HPDE6-E6E7 (cell line): ENCODE results near the gene CPXCR1.
"Not testable (repeated sequence)": the region's sequence is repeated elsewhere in the genome, so short reads cannot be mapped to it uniquely, and the experiment has no call there.

Experiments
- DNase-seq: peaks from one replicate; pipeline ENCODE4 v3.0.0; 2011; ENCODE audit warnings: missing footprints; ENCODE audit errors: extremely low spot score

The CPXCR1 gene

DNA sequence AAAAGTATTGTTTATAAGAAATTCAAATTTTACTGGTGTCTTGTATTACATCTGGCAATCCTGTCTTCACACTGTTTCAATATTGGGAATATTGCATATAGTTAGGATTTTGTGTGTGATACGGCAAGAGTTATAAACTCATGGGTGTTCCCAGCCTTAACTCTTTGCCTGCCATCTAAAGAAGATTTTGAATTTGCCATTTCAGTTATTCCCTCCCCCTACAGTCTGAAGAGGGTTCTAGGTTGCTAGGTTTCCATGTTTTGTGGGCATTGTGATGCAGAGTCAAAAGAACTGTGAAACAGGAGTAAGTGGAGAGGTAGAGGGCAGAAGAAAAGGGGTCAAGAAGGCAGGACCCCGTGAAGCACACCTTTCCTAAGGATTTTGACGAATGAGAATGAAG is at the start of gene CPXCR1:
Gene CPXCR1 (plus strand): TSS at position 301 of the 400 bp plus-strand sequence. CDS start 6,190 bp downstream, outside the sequence.
- no peak for DNase-seq

DNA sequence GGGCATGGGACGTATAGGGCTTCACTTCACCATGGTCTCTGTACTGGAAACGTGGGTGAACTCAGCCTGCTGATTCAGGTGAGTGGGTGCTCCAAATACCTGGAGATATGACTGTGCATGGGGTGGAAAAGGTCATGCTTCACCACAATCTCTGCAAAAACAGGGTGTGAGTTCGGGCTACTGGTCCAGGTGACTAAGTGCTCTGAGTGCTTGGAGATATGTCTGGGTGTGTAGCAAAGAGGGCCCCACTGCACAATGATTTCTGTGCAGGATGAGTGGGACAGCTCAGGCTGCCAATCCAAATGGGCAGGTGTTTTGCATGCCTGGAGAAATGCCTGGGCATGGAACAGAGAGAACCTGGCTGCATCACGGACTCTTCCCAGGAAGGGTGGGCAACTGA is 11.2 kb upstream of the CPXCR1 start:
- no peak for DNase-seq

DNA sequence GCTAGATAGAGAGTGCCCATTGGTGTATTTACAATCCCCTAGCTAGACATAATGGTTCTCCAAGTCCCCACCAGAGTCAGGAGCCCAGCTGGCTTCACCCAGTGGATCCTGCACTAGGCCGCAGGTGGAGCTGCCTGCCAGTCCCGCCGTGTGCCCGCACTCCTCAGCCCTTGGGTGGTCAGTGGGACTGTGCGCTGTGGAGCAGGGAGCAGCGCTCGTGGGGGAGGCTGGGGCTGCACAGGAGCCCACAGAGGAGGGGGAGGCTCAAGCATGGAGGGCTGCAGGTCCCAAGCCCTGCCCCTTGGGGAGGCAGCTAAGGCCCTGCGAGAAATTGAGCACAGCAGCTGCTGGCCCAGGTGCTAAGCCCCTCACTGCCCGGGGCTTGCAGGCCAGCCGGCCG is 810 bp upstream of the CPXCR1 start:
- DNase-seq: not testable (repeated sequence)

DNA sequence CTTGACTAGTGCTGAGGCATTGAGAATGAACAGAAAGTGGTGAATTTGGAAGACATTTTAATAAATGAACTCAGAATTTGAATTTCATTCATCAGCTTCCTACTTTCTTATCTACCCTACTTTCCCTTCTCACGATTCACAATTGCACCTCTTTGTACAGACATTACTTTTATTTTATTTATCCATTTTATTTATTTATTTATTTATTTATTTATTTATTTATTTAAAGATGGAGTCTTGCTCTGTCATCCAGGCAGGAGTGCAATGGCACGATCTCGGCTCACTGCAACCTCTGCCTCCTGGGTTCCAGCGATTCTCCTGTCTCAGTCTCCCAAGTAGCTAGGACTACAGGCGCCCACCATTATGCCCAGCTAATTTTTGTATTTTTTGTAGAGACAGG is 5.3 kb downstream of the CPXCR1 start:
- not testable (repeated sequence) for DNase-seq

DNA sequence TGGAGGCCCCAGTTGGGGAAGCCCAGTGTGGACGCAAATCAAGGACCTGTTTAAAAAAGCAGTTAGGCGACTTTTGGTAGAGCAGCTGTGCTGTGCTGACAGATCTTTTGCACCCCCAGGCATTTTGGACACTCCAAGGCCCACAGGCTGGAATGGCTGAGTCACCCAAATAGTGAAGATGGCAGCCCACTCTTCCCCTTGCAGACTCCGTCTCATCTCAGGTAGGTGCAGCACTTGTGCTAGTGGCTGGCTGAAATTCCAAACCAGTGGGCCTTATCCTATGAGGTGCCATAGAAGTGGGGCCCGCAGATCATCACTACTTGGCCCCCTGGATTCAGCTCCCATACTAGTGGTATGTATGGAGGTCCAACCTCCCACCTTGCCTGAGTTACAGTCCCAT is 42.8 kb downstream of the CPXCR1 start:
- no peak for DNase-seq
